ENCODE data around the gene ACTRT2. TPM values are rescaled to one million over a fixed set of nuclear protein-coding genes. Genes with fewer than 3 reads are reported as not detected.

Gene ACTRT2
- total RNA-seq, 4 donors from 2014 or later = not detected

- Histone ChIP-seq H3K9me3 (no peaks in the 10 kb centered on the region), H3K27ac (replicated peaks in 1 of 4) (no peak overlapping the region), H3K4me3 (no peak overlapping the region), H3K4me1 (peaks cover 3 to 14% (median 12%) of the 10 kb centered on the region in 4 donors), H3K27me3 (peaks cover 2 to 87% (median 13%) of the 10 kb centered on the region in 4 donors), H3K36me3 (no peaks in the 10 kb centered on the region)
- no peak for DNase-seq (ENCODE audit: extremely low spot score)
- intact Hi-C loops (cut with DNase I) = no loop called here
- 85% methylated on average over 19 of the region's 22 CpGs for WGBS
- no peak for TF ChIP-seq CTCF (IDR thresholded peaks at IDR 0.05)
- TF ChIP-seq POLR2A (IDR thresholded peaks at IDR 0.05; ENCODE audit: low read depth) = no peak
These were observed 4.4 kb upstream of the ACTRT2 start for GRCh38 chr1:3016641-3017439.

- peaks cover 3 to 7% (median 5%) of the 10 kb centered on the region in 4 donors for H3K4me1 ChIP-seq
- TF ChIP-seq POLR2AphosphoS5 (IDR thresholded peaks at IDR 0.05) (no peak), EP300 (IDR thresholded peaks at IDR 0.05) (no peak), POLR2A (IDR thresholded peaks at IDR 0.05; ENCODE audit: low read depth) (no peak), CTCF (IDR thresholded peaks at IDR 0.05) (no peak)
- H3K9me3 ChIP-seq = no peaks in the 10 kb centered on the region
- no peaks in the 10 kb centered on the region for H3K36me3 ChIP-seq
- 87% methylated on average over 16 of the region's 17 CpGs for WGBS
- H3K27ac ChIP-seq (replicated peaks in 1 of 4) = no peak overlapping the region
- H3K27me3 ChIP-seq = peaks cover 0 to 80% (median 11%) of the 10 kb centered on the region in 4 donors
- DNase-seq (ENCODE audit: extremely low spot score) = no peak
- H3K4me3 ChIP-seq = no peak overlapping the region
- intact Hi-C loops (cut with DNase I) = no loop called here
These were observed 3.7 kb upstream of the ACTRT2 start for GRCh38 chr1:3017440-3018050.

- no peak for TF ChIP-seq EP300 (IDR thresholded peaks at IDR 0.05)
- TF ChIP-seq POLR2AphosphoS5 (IDR thresholded peaks at IDR 0.05) = no peak
- TF ChIP-seq CTCF (IDR thresholded peaks at IDR 0.05) = no peak
- no peak for TF ChIP-seq POLR2A (IDR thresholded peaks at IDR 0.05; ENCODE audit: low read depth)
- Histone ChIP-seq H3K9me3 (no peaks in the 10 kb centered on the region), H3K36me3 (no peaks in the 10 kb centered on the region), H3K4me3 (no peak overlapping the region), H3K27me3 (peaks cover 0 to 74% (median 7%) of the 10 kb centered on the region in 4 donors), H3K27ac (replicated peaks in 1 of 4) (no peak overlapping the region), H3K4me1 (peaks cover 0 to 2% (median under 1%) of the 10 kb centered on the region in 4 donors)
- whole genome bisulfite sequencing = 95% methylated on average over 2 of the region's 16 CpGs
- intact Hi-C loops (cut with DNase I) = no loop called here
- DNase-seq (ENCODE audit: extremely low spot score) = no peak
These were observed 3.2 kb upstream of the ACTRT2 start for GRCh38 chr1:3018051-3018471.

- H3K4me3 ChIP-seq = no peak overlapping the region
- intact Hi-C loops (cut with DNase I) = no loop called here
- no peak overlapping the region for H3K27ac ChIP-seq (replicated peaks in 1 of 4)
- no peaks in the 10 kb centered on the region for H3K9me3 ChIP-seq
- TF ChIP-seq CTCF (IDR thresholded peaks at IDR 0.05) (no peak), EP300 (IDR thresholded peaks at IDR 0.05) (no peak), POLR2A (IDR thresholded peaks at IDR 0.05; ENCODE audit: low read depth) (no peak), POLR2AphosphoS5 (IDR thresholded peaks at IDR 0.05) (no peak)
- WGBS = 88% methylated on average over 11 of the region's 16 CpGs
- no peak for DNase-seq (ENCODE audit: extremely low spot score)
- peaks cover 0 to 69% (median 5%) of the 10 kb centered on the region in 4 donors for H3K27me3 ChIP-seq
- no peaks in the 10 kb centered on the region for H3K36me3 ChIP-seq
- no peaks in the 10 kb centered on the region for H3K4me1 ChIP-seq
These were observed 2.7 kb upstream of the ACTRT2 start for GRCh38 chr1:3018576-3018975.

Data from esophagus muscularis mucosa (tissue), 4 donors.